H1 (cell line): ENCODE data around the gene ADTRP. TPM values are rescaled to one million over a fixed set of nuclear protein-coding genes. Genes with fewer than 3 reads are reported as not detected.

Experiments used
- CTCF ChIA-PET: fragments of 300-600 bp; sonication (Branson Sonifier 250); formaldehyde crosslinking; loops from one replicate; lab custom pipeline; 2021; ENCODE audit not compliant: partially characterized antibody; lab: Charles Lee
- POLR2A ChIA-PET: fragments of 300-600 bp; sonication (Branson Sonifier 250); formaldehyde crosslinking; loops from one replicate; lab custom pipeline; 2021; ENCODE audit warnings: inconsistent platforms; ENCODE audit not compliant: partially characterized antibody; lab: Charles Lee
- DNase-seq, 2 experiments: peaks; one replicate each; pipeline versions ENCODE4 v3.0.0 to v3.0.0-alpha.2; 2010 to 2022; ENCODE audit warnings: low spot score in 2 of 2, low read depth in 1 of 2, mixed read lengths in 1 of 2
- FAIRE-seq: peaks from 2 replicates; lab custom pipeline; 2011; peaks lifted over from hg19 to GRCh38; lab: Jason Lieb, UNC
- H2AFZ ChIP-seq: 2 replicates; pipeline ENCODE4 v1.8.1; 2012; ENCODE audit warnings: low read length, inconsistent platforms
- H2AK5ac ChIP-seq: 2 replicates; pipeline ENCODE4 v1.6.1; 2013; ENCODE audit warnings: low read depth, low read length
- H2BK120ac ChIP-seq: replicated peaks from 2 replicates; pipeline ENCODE3; 2013; ENCODE audit warnings: low read depth, low read length, inconsistent platforms
- H2BK12ac ChIP-seq: 2 replicates; pipeline ENCODE4 v1.6.1; 2013; ENCODE audit warnings: low read depth, low read length
- H2BK15ac ChIP-seq: 2 replicates; pipeline ENCODE4 v1.6.1; 2013; ENCODE audit warnings: low read length
- H2BK20ac ChIP-seq: 2 replicates; pipeline ENCODE4 v1.6.1; 2013; ENCODE audit warnings: low read length
- H2BK5ac ChIP-seq: 2 replicates; pipeline ENCODE4 v1.6.1; 2013; ENCODE audit warnings: low read depth, low read length
- H3K14ac ChIP-seq: 2 replicates; pipeline ENCODE4 v1.6.1; 2013; ENCODE audit warnings: inconsistent platforms; ENCODE audit not compliant: insufficient read length
- H3K18ac ChIP-seq: 2 replicates; pipeline ENCODE4 v1.6.1; 2013; ENCODE audit warnings: low read length; ENCODE audit errors: extremely low read depth
- H3K23ac ChIP-seq: 2 replicates; pipeline ENCODE4 v1.6.1; 2013; ENCODE audit warnings: inconsistent platforms; ENCODE audit not compliant: insufficient read length
- H3K23me2 ChIP-seq: 2 replicates; pipeline ENCODE4 v1.6.1; 2013; ENCODE audit warnings: low read depth, low read length
- H3K27ac ChIP-seq: 2 replicates; pipeline ENCODE4 v1.6.1; 2011; ENCODE audit warnings: low read depth, low read length, inconsistent platforms
- H3K27me3 ChIP-seq, 4 experiments: replicated peaks in 1 of 4; 1 replicate in 1 of 4; 2 replicates in 3 of 4; pipeline versions ENCODE4 v1.6.1 to v1.8.1; 2011 to 2013; ENCODE audit warnings: low read length in 3 of 4, mild to moderate bottlenecking in 3 of 4, inconsistent platforms in 2 of 4, mixed read lengths in 2 of 4, moderate library complexity in 1 of 4; ENCODE audit not compliant: control insufficient read depth in 3 of 4, insufficient read depth in 3 of 4; ENCODE audit errors: extremely low read depth in 1 of 4
- H3K36me3 ChIP-seq, 4 experiments: 2 replicates each; pipeline versions ENCODE4 v1.6.1 to v1.8.1; 2011 to 2013; ENCODE audit warnings: mild to moderate bottlenecking in 4 of 4, low read length in 3 of 4, moderate library complexity in 2 of 4, control low read depth in 1 of 4, inconsistent platforms in 1 of 4; ENCODE audit not compliant: insufficient read depth in 4 of 4, control insufficient read depth in 2 of 4
- H3K4ac ChIP-seq: replicated peaks from 2 replicates; pipeline ENCODE3; 2013; ENCODE audit warnings: low read length, low read depth, mixed read lengths, inconsistent platforms; ENCODE audit not compliant: insufficient read length
- H3K4me1 ChIP-seq, 4 experiments: replicated peaks in 1 of 4; 1 replicate in 1 of 4; 2 replicates in 3 of 4; pipeline versions ENCODE4 v1.6.1 to v1.8.1; 2011 to 2013; ENCODE audit warnings: low read length in 3 of 4, inconsistent platforms in 2 of 4, mixed read lengths in 1 of 4; ENCODE audit not compliant: insufficient read depth in 4 of 4, control insufficient read depth in 3 of 4
- H3K4me2 ChIP-seq, 2 experiments: 2 replicates each; pipeline versions ENCODE4 v1.6.1 to v1.8.1; 2011 to 2013; ENCODE audit warnings: low read depth in 2 of 2, low read length in 2 of 2, control low read depth in 1 of 2, inconsistent platforms in 1 of 2, mild to moderate bottlenecking in 1 of 2; ENCODE audit not compliant: insufficient read depth in 1 of 2
- H3K4me3 ChIP-seq, 4 experiments: fragments of 200-600, 300-600 bp in 1 of 4; sonication (generic), shearing (Covaris generic), sonication (Bioruptor Twin) in 1 of 4; 2 replicates each; pipeline versions ENCODE4 v1.5.1 to v1.8.1; 2011 to 2016; ENCODE audit warnings: low read length in 4 of 4, low read depth in 3 of 4, control low read depth in 2 of 4, inconsistent platforms in 2 of 4, mild to moderate bottlenecking in 2 of 4, mixed read lengths in 1 of 4, moderate library complexity in 1 of 4; ENCODE audit not compliant: insufficient read depth in 2 of 4; ENCODE audit errors: extremely low read depth in 1 of 4
- H3K56ac ChIP-seq: replicated peaks from 2 replicates; pipeline ENCODE3; 2013; ENCODE audit warnings: low read depth, mild to moderate bottlenecking, mixed read lengths, low read length, inconsistent platforms; ENCODE audit not compliant: insufficient read length
- H3K79me1 ChIP-seq: 2 replicates; pipeline ENCODE4 v1.6.1; 2013; ENCODE audit warnings: low read depth, low read length, control low read depth
- H3K79me2 ChIP-seq, 2 experiments: 2 replicates each; pipeline versions ENCODE4 v1.6.1 to v1.8.1; 2012 to 2013; ENCODE audit warnings: low read length in 2 of 2, mild to moderate bottlenecking in 2 of 2, inconsistent platforms in 1 of 2; ENCODE audit not compliant: insufficient read depth in 2 of 2, control insufficient read depth in 1 of 2
- H3K9ac ChIP-seq, 4 experiments: replicated peaks in 1 of 4; 1 replicate in 1 of 4; 2 replicates in 3 of 4; pipeline versions ENCODE4 v1.6.1 to v1.8.1; 2011 to 2013; ENCODE audit warnings: low read depth in 3 of 4, low read length in 3 of 4, control low read depth in 2 of 4, mild to moderate bottlenecking in 2 of 4, moderate library complexity in 2 of 4, inconsistent platforms in 1 of 4; ENCODE audit errors: extremely low read depth in 1 of 4
- H3K9me3 ChIP-seq, 2 experiments: 2 replicates each; pipeline versions ENCODE4 v1.6.1 to v1.8.1; 2012 to 2013; ENCODE audit warnings: mild to moderate bottlenecking in 2 of 2, moderate library complexity in 2 of 2, control low read depth in 1 of 2, inconsistent platforms in 1 of 2, low read depth in 1 of 2, low read length in 1 of 2, mixed read lengths in 1 of 2; ENCODE audit not compliant: insufficient read depth in 2 of 2
- H4K20me1 ChIP-seq, 2 experiments: replicated peaks in 1 of 2; 2 replicates each; pipeline versions ENCODE3 to v1.8.1; 2011 to 2013; ENCODE audit warnings: inconsistent platforms in 2 of 2, low read length in 2 of 2, mild to moderate bottlenecking in 1 of 2; ENCODE audit not compliant: insufficient read depth in 2 of 2, control insufficient read depth in 1 of 2
- H4K5ac ChIP-seq: 2 replicates; pipeline ENCODE4 v1.6.1; 2013; ENCODE audit warnings: low read length, low read depth, mixed read lengths, inconsistent platforms; ENCODE audit not compliant: insufficient read length
- H4K8ac ChIP-seq: 2 replicates; pipeline ENCODE4 v1.8.0; 2013; ENCODE audit warnings: mild to moderate bottlenecking, moderate library complexity, low read length, inconsistent platforms; ENCODE audit not compliant: insufficient read depth; ENCODE audit errors: extremely low read depth
- H4K91ac ChIP-seq: replicated peaks from 2 replicates; pipeline ENCODE3; 2013; ENCODE audit warnings: low read length, mixed read lengths, inconsistent platforms; ENCODE audit not compliant: insufficient read length
- ATF2 ChIP-seq: IDR thresholded peaks from 2 replicates; pipeline ENCODE4 v1.6.1; 2012; ENCODE audit warnings: low read length, inconsistent platforms
- JUN ChIP-seq: IDR thresholded peaks from 2 replicates; pipeline ENCODE4 v1.6.1; 2011; ENCODE audit warnings: low read depth, mild to moderate bottlenecking, improper control_type of control experiment, low read length
- JUND ChIP-seq: IDR thresholded peaks from 2 replicates; pipeline ENCODE4 v1.6.1; 2011; ENCODE audit warnings: mild to moderate bottlenecking, improper control_type of control experiment, low read length
- KDM5A ChIP-seq: fragments of 200-600 bp; IDR thresholded peaks from 2 replicates; pipeline ENCODE4 v1.7.1; 2012; ENCODE audit warnings: mild to moderate bottlenecking, low read length, inconsistent platforms, mixed read lengths
- RXRA ChIP-seq: IDR thresholded peaks from 2 replicates; pipeline ENCODE4 v1.6.1; 2011; ENCODE audit warnings: low read depth, mild to moderate bottlenecking, low read length, moderate library complexity; ENCODE audit not compliant: insufficient read depth
- SRF ChIP-seq: IDR thresholded peaks from 2 replicates; pipeline ENCODE4 v1.6.1; 2011; ENCODE audit warnings: mild to moderate bottlenecking, low read depth, low read length, moderate library complexity
- WGBS, 2 experiments: shearing (Covaris generic) in 1 of 2; methylation state at CpG; one replicate each; pipeline versions ENCODE4 v1.1.6 to v1.1.7; 2013 to 2015; ENCODE audit warnings: low lambda C conversion rate in 2 of 2, mixed read lengths in 2 of 2, inconsistent platforms in 1 of 2, low coverage in 1 of 2, missing lambda C conversion rate in 1 of 2; ENCODE audit not compliant: insufficient replicate concordance in 2 of 2, insufficient coverage in 1 of 2, insufficient read length in 1 of 2; ENCODE audit errors: extremely low coverage in 1 of 2, missing lambda C conversion rate in 1 of 2; 5-methylcytosine and 5-hydroxymethylcytosine counted together
- polyA plus RNA-seq, 7 experiments: library from polyadenylated mRNA; depleted of rRNA in 3 of 7; stranded (reverse) in 5 of 7; unstranded in 2 of 7; fragments of >200 nt in 5 of 7; fragments of 200-250 nt in 2 of 7; gene quantifications; 1 replicate in 5 of 7; 2 replicates in 1 of 7; 4 replicates in 1 of 7; pipeline versions ENCODE4 v1.2.1 to v1.2.3, GENCODE V29; 2011 to 2013; ENCODE audit warnings: missing spikeins in 2 of 7, mixed read lengths in 2 of 7
- total RNA-seq: library from RNA; stranded (reverse); fragmentation: NEBNext Ultra II Directional; extraction: Animal tissue kit (Norgen Biotek cat#: 25700); gene quantifications from 2 replicates; pipeline ENCODE4 v1.2.1, GENCODE V29; 2021

Gene ADTRP
- total and polyA plus RNA-seq, 2 of the 8 experiments (the other 6 are each of a cell fraction or from before 2014, with no cell fraction given): 0.08 to 0.45 TPM

- Histone ChIP-seq H3K9me3 (no peaks in the 10 kb centered on the region), H3K23me2 (no peaks in the 10 kb centered on the region; the same call in 1 of the 2 replicates), H3K79me1 (no peaks in the 10 kb centered on the region), H4K20me1 (no peaks in the 10 kb centered on the region), H3K27ac (no peak overlapping the region), H3K9ac (no peak overlapping the region), H2BK5ac (no peak overlapping the region), H2BK120ac (no peak overlapping the region), H2BK15ac (no peak overlapping the region), H3K36me3 (no peaks in the 10 kb centered on the region), H4K5ac (no peak overlapping the region), H3K27me3 (no peaks in the 10 kb centered on the region), H3K56ac (no peak overlapping the region), H2AK5ac (no peak overlapping the region), H3K14ac (no peak overlapping the region), H4K8ac (no peak overlapping the region), H2BK12ac (no peak overlapping the region), H2BK20ac (no peak overlapping the region), H2AFZ (no peak overlapping the region), H3K79me2 (no peaks in the 10 kb centered on the region), H3K18ac (no peak overlapping the region), H3K4me3 (no peak overlapping the region), H3K4me2 (no peak overlapping the region), H3K4ac (no peak overlapping the region), H3K4me1 (no peaks in the 10 kb centered on the region), H4K91ac (no peak overlapping the region), H3K23ac (no peak overlapping the region)
- TF ChIP-seq JUN: no peak
- no peak for TF ChIP-seq RXRA
- no peak for TF ChIP-seq SRF
- no peak for TF ChIP-seq KDM5A
- TF ChIP-seq ATF2: no peak
- TF ChIP-seq JUND: no peak
- DNase-seq (no peak), FAIRE-seq (no peak)
- CTCF ChIA-PET: no interaction called here
- WGBS, 2 experiments: 85% methylated on average over 1 of the region's 1 CpG; no CpG with 5 or more reads in 1 of the 2 experiments
- POLR2A ChIA-PET: no interaction called here
These were observed 34.5 kb downstream of the ADTRP start for GRCh38 chr6:11744101-11744500.
